Mesothelial cell of epicardium (in vitro differentiated cells): ENCODE data around the gene FBXO34. TPM values are rescaled to one million over a fixed set of nuclear protein-coding genes. Genes with fewer than 3 reads are reported as not detected.

Source experiments
- DNase-seq, 2 experiments: peaks; one replicate each; pipeline ENCODE4 v3.0.0; 2021; ENCODE audit warnings: low spot score in 2 of 2; ENCODE audit not compliant: unreplicated experiment in 2 of 2
- H3K27ac Mint-ChIP-seq: 2 replicates; pipeline ENCODE4 v1.8.0; 2021; ENCODE audit warnings: mixed read lengths
- H3K27me3 Mint-ChIP-seq: 2 replicates; pipeline ENCODE4 v1.8.0; 2021; ENCODE audit warnings: low read depth, mixed read lengths
- H3K36me3 Mint-ChIP-seq: 2 replicates; pipeline ENCODE4 v1.8.0; 2021; ENCODE audit warnings: mixed read lengths
- H3K4me1 Mint-ChIP-seq: 2 replicates; pipeline ENCODE4 v1.8.0; 2021; ENCODE audit warnings: mixed read lengths
- H3K4me3 Mint-ChIP-seq: 2 replicates; pipeline ENCODE4 v1.8.0; 2021; ENCODE audit warnings: mild to moderate bottlenecking, moderate library complexity, mixed read lengths
- H3K9me3 Mint-ChIP-seq: 2 replicates; pipeline ENCODE4 v1.8.0; 2021; ENCODE audit warnings: mixed read lengths
- total RNA-seq: library from RNA; stranded (reverse); gene quantifications from 3 replicates; pipeline ENCODE4 v1.2.1, GENCODE V29; 2021
- TF ChIP-seq, protein P1 (sequence below): fragments of 200-600 bp; sonication (generic); IDR thresholded peaks from one replicate; pipeline ENCODE4 v1.5.0; 2021; ENCODE audit warnings: antibody characterized with exemption; ENCODE audit not compliant: unreplicated experiment

FBXO34 gene
- total RNA-seq, 1 donor from 2014 or later = 38.0 TPM

DNA sequence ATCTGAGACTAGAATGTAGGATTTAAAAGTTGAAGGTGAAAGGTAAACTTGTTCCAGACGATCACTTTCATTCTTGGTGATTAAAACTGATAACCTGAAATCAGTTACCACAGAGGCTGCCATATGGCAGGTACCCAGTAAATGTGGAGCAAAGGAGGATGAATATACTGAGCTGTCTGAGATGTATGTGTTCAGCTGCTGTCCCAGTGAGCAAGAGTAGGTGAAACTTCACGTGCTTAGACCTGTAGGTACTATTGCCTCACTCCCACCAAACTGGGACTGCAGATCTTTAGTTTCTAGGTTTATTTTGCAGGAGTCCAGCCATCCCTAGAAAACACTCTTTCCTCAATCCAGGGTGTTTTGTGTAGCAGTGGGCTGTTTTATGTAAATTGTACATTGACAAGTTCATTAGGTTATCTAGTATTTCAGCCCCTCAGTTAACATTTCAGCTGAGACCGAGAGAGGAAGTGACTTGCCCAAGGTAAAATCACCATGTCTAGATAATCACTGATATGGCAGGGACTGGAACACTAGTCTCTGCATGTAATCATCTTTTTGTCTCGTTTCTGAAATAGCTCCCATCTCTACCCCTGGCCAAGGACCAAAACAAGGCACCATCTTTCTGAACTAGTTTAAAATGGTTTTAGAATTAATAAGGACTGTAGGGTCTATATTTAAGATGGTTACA is 77.7 kb downstream of the FBXO34 start:
- DNase-seq = no peak
- no peaks in the 10 kb centered on the region for H3K9me3 Mint-ChIP-seq
- H3K27ac Mint-ChIP-seq = peak overlapping the region; percentile 93
- TF ChIP-seq, protein P1, sequence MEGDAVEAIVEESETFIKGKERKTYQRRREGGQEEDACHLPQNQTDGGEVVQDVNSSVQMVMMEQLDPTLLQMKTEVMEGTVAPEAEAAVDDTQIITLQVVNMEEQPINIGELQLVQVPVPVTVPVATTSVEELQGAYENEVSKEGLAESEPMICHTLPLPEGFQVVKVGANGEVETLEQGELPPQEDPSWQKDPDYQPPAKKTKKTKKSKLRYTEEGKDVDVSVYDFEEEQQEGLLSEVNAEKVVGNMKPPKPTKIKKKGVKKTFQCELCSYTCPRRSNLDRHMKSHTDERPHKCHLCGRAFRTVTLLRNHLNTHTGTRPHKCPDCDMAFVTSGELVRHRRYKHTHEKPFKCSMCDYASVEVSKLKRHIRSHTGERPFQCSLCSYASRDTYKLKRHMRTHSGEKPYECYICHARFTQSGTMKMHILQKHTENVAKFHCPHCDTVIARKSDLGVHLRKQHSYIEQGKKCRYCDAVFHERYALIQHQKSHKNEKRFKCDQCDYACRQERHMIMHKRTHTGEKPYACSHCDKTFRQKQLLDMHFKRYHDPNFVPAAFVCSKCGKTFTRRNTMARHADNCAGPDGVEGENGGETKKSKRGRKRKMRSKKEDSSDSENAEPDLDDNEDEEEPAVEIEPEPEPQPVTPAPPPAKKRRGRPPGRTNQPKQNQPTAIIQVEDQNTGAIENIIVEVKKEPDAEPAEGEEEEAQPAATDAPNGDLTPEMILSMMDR = no peak
- H3K27me3 Mint-ChIP-seq = no peaks in the 10 kb centered on the region
- peaks cover 8% of the 10 kb centered on the region for H3K36me3 Mint-ChIP-seq
- H3K4me1 Mint-ChIP-seq = peaks cover 47% of the 10 kb centered on the region
- H3K4me3 Mint-ChIP-seq = no peak overlapping the region

DNA sequence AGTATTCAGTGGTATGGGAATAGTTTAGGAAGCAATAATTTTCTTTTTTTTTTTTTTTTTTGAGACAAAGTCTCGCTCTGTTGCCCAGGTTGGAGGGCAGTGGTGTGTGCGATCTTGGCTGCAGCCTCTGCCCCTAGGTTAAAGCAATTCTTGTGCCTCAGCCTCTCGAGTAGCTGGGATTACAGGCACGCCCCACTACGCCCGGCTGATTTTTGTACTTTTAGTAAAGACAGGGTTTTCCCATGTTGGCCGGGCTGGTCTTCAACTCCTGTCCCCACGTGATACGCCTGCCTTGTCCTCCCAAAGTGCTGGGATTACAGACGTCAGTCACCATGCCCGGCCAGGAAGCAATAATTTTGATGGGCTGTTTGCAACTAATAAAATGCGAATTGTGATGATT is 78.3 kb downstream of the FBXO34 start:
- TF ChIP-seq, protein P1 = no peak
- H3K4me3 Mint-ChIP-seq = no peak overlapping the region
- peaks cover 8% of the 10 kb centered on the region for H3K36me3 Mint-ChIP-seq
- DNase-seq = no peak
- H3K9me3 Mint-ChIP-seq = no peaks in the 10 kb centered on the region
- peaks cover 47% of the 10 kb centered on the region for H3K4me1 Mint-ChIP-seq
- no peaks in the 10 kb centered on the region for H3K27me3 Mint-ChIP-seq
- H3K27ac Mint-ChIP-seq = peak overlapping the region; percentile 93

DNA sequence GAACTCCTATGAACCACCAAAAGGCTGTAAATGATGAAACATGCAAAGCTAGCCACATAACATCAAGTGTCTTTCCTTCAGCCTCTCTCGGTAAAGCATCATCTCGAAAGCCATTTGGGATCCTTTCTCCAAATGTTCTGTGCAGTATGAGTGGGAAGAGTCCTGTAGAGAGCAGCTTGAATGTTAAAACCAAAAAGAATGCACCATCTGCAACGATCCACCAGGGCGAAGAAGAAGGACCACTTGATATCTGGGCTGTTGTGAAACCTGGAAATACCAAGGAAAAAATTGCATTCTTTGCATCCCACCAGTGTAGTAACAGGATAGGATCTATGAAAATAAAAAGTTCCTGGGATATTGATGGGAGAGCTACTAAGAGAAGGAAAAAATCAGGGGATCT is 79.2 kb downstream of the FBXO34 start:
- no peaks in the 10 kb centered on the region for H3K9me3 Mint-ChIP-seq
- no peaks in the 10 kb centered on the region for H3K27me3 Mint-ChIP-seq
- no peak for DNase-seq
- TF ChIP-seq, protein P1 = peak; percentile 25
- peaks cover 40% of the 10 kb centered on the region for H3K4me1 Mint-ChIP-seq
- H3K4me3 Mint-ChIP-seq = no peak overlapping the region
- H3K27ac Mint-ChIP-seq = peak overlapping the region; percentile 66
- H3K36me3 Mint-ChIP-seq = peaks cover 10% of the 10 kb centered on the region

DNA sequence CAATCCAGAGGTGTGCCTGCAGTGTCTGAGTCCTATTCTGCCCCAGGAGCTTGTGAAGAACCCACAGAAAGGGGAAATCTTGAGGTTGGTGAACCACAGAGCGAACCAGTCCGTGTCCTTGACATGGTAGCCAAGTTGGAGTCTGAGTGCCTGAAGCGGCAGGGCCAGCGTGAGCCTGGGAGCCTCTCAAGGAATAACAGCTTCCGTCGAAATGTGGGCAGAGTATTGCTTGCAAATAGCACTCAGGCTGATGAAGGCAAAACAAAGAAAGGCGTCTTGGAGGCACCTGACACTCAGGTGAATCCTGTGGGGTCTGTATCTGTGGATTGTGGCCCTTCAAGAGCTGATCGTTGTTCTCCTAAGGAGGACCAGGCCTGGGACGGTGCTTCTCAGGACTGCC is 79.9 kb downstream of the FBXO34 start:
- Mint-ChIP-seq H3K9me3 (no peaks in the 10 kb centered on the region), H3K4me1 (peaks cover 38% of the 10 kb centered on the region), H3K27me3 (no peaks in the 10 kb centered on the region), H3K4me3 (no peak overlapping the region), H3K36me3 (peaks cover 10% of the 10 kb centered on the region), H3K27ac (no peak overlapping the region)
- DNase-seq = no peak
- TF ChIP-seq, protein P1 = no peak

DNA sequence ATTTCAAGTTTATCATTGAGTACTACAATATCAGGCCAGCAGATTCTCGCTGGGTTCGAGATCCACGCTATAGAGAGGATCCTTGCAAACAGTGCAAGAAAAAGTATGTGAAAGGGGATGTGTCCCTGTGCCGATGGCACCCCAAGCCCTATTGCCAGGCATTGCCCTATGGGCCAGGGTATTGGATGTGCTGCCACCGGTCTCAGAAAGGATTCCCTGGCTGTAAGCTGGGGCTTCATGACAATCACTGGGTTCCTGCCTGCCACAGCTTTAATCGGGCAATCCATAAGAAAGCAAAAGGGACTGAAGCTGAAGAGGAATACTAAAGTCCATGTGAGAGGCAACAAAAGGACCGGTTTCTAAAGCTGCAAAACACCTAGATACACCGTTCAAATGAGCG is 81.0 kb downstream of the FBXO34 start:
- Mint-ChIP-seq H3K9me3 (no peaks in the 10 kb centered on the region), H3K36me3 (peaks cover 10% of the 10 kb centered on the region), H3K27ac (no peak overlapping the region), H3K27me3 (no peaks in the 10 kb centered on the region), H3K4me1 (peaks cover 33% of the 10 kb centered on the region), H3K4me3 (no peak overlapping the region)
- TF ChIP-seq, protein P1 = no peak
- DNase-seq = no peak
